IMR-90 (cell line): Measurements from ENCODE around the gene CCDC142. TPM values are rescaled to one million over a fixed set of nuclear protein-coding genes. Genes with fewer than 3 reads are reported as not detected.
A peak's percentile ranks its signal among the peaks of the same experiment; 100 is the strongest.

Source experiments
- ATAC-seq: fragments of 200-7000 bp; cut with Tn5 transposase; 2 replicates; pipeline ENCODE4 v1.9.1; 2020; ENCODE audit warnings: low read depth, mild to moderate bottlenecking, moderate library complexity
- BruUV-seq: library from RNA; stranded (reverse); fragments of 400-500 nt; replicated peaks from 2 replicates; lab custom pipeline; 2021; lab: Mats Ljungman, UMichigan
- CTCF ChIA-PET: fragments of 300-600 bp; formaldehyde crosslinking; extraction: SDS; loops from one replicate; lab custom pipeline; 2021; ENCODE audit warnings: antibody characterized with exemption; lab: Yijun Ruan, JAX
- POLR2A ChIA-PET: fragments of 300-600 bp; sonication (Branson Sonifier 250); formaldehyde crosslinking; loops from one replicate; lab custom pipeline; 2022; ENCODE audit warnings: antibody characterized with exemption; ENCODE audit not compliant: unreplicated experiment; lab: Charles Lee
- DNase-seq: peaks from one replicate; pipeline ENCODE4 v3.0.0; 2013
- H2AFZ ChIP-seq: replicated peaks from 2 replicates; pipeline ENCODE3; 2013; ENCODE audit warnings: low read length, mild to moderate bottlenecking; ENCODE audit not compliant: poor library complexity
- H2AK5ac ChIP-seq: 2 replicates; pipeline ENCODE4 v1.6.1; 2013; ENCODE audit warnings: low read depth, low read length, inconsistent platforms
- H2AK9ac ChIP-seq: replicated peaks from 2 replicates; pipeline ENCODE3; 2013; ENCODE audit warnings: mild to moderate bottlenecking, low read depth, low read length, moderate library complexity; ENCODE audit not compliant: poor library complexity
- H2BK120ac ChIP-seq: 2 replicates; pipeline ENCODE4 v1.6.1; 2013; ENCODE audit warnings: low read depth, low read length, inconsistent platforms
- H2BK15ac ChIP-seq: 3 replicates; pipeline ENCODE4 v1.6.1; 2013; ENCODE audit warnings: low read depth, low read length, inconsistent platforms
- H2BK20ac ChIP-seq: 2 replicates; pipeline ENCODE4 v1.6.1; 2013; ENCODE audit warnings: low read depth, mild to moderate bottlenecking, inconsistent platforms, low read length, moderate library complexity
- H2BK5ac ChIP-seq: 2 replicates; pipeline ENCODE4 v1.6.1; 2013; ENCODE audit warnings: mild to moderate bottlenecking, low read depth, low read length, inconsistent platforms; ENCODE audit not compliant: poor library complexity, severe bottlenecking
- H3K14ac ChIP-seq: replicated peaks from 2 replicates; pipeline ENCODE4 v1.6.1; 2013; ENCODE audit warnings: low read depth, low read length, inconsistent platforms
- H3K18ac ChIP-seq: 2 replicates; pipeline ENCODE4 v1.6.1; 2013; ENCODE audit warnings: low read depth, low read length, control low read depth
- H3K23ac ChIP-seq: 2 replicates; pipeline ENCODE4 v1.6.1; 2013; ENCODE audit warnings: low read depth, low read length, inconsistent platforms
- H3K27ac ChIP-seq: 2 replicates; pipeline ENCODE4 v1.5.1; 2013; ENCODE audit warnings: mild to moderate bottlenecking, control low read depth, low read length; ENCODE audit not compliant: insufficient read depth
- H3K27me3 ChIP-seq: 2 replicates; pipeline ENCODE4 v1.6.1; 2013; ENCODE audit warnings: low read length; ENCODE audit not compliant: control insufficient read depth, insufficient read depth
- H3K36me3 ChIP-seq: 2 replicates; pipeline ENCODE4 v1.6.1; 2013; ENCODE audit warnings: low read length, mixed read lengths; ENCODE audit not compliant: control insufficient read depth, insufficient read depth
- H3K4ac ChIP-seq: 2 replicates; pipeline ENCODE4 v1.6.1; 2013; ENCODE audit warnings: low read depth, low read length, inconsistent platforms
- H3K4me1 ChIP-seq: 2 replicates; pipeline ENCODE4 v1.6.1; 2013; ENCODE audit warnings: low read length, mixed read lengths; ENCODE audit not compliant: control insufficient read depth, insufficient read depth
- H3K4me2 ChIP-seq: 2 replicates; pipeline ENCODE4 v1.6.1; 2013; ENCODE audit warnings: low read depth, mild to moderate bottlenecking, control low read depth, low read length, moderate library complexity
- H3K4me3 ChIP-seq: 2 replicates; pipeline ENCODE4 v1.5.1; 2013; ENCODE audit warnings: low read depth, mild to moderate bottlenecking, control low read depth, low read length, moderate library complexity; ENCODE audit not compliant: insufficient read depth
- H3K56ac ChIP-seq: 2 replicates; pipeline ENCODE4 v1.6.1; 2013; ENCODE audit warnings: low read length, inconsistent platforms; ENCODE audit not compliant: insufficient read depth; ENCODE audit errors: extremely low read depth
- H3K79me1 ChIP-seq, 2 experiments: 2 replicates each; pipeline ENCODE4 v1.6.1; 2013; ENCODE audit warnings: low read length in 2 of 2, inconsistent platforms in 1 of 2, low read depth in 1 of 2
- H3K9ac ChIP-seq: 2 replicates; pipeline ENCODE4 v1.6.1; 2013; ENCODE audit warnings: low read depth, low read length, control low read depth
- H3K9me1 ChIP-seq: 2 replicates; pipeline ENCODE4 v1.6.1; 2013; ENCODE audit warnings: low read length, inconsistent platforms; ENCODE audit not compliant: insufficient read depth
- H3K9me3 ChIP-seq: 2 replicates; pipeline ENCODE4 v1.6.1; 2013; ENCODE audit warnings: low read length; ENCODE audit not compliant: control insufficient read depth, insufficient read depth
- H4K20me1 ChIP-seq: 2 replicates; pipeline ENCODE4 v1.6.1; 2013; ENCODE audit warnings: low read length, inconsistent platforms; ENCODE audit not compliant: insufficient read depth
- H4K5ac ChIP-seq: 2 replicates; pipeline ENCODE4 v1.6.1; 2013; ENCODE audit warnings: mild to moderate bottlenecking, low read depth, low read length, control low read depth
- H4K8ac ChIP-seq, 2 experiments: 2 replicates each; pipeline ENCODE4 v1.6.1; 2013; ENCODE audit warnings: low read depth in 2 of 2, low read length in 2 of 2, control low read depth in 1 of 2, inconsistent platforms in 1 of 2
- H4K91ac ChIP-seq: 2 replicates; pipeline ENCODE4 v1.6.1; 2013; ENCODE audit warnings: low read depth, low read length, inconsistent platforms; ENCODE audit not compliant: insufficient read depth
- BHLHE40 ChIP-seq: fragments of 150-350 bp; IDR thresholded peaks from 2 replicates; pipeline ENCODE4 v1.6.1; 2016; ENCODE audit warnings: mild to moderate bottlenecking, low read depth, low read length
- CEBPB ChIP-seq: IDR thresholded peaks from 2 replicates; pipeline ENCODE4 v1.6.1; 2012; ENCODE audit warnings: low read depth, low read length, improper control_type of control experiment
- MAZ ChIP-seq: IDR thresholded peaks from 2 replicates; pipeline ENCODE4 v1.6.1; 2012; ENCODE audit warnings: low read depth, mild to moderate bottlenecking, low read length, improper control_type of control experiment, moderate library complexity, borderline replicate concordance
- WGBS, 2 experiments: methylation state at CpG; one replicate each; pipeline versions ENCODE4 v1.1.5 to v1.1.7; 2013; ENCODE audit warnings: missing lambda C conversion rate in 2 of 2; ENCODE audit not compliant: insufficient read length in 1 of 2; ENCODE audit errors: extremely low coverage in 2 of 2; 5-methylcytosine and 5-hydroxymethylcytosine counted together
- dilution Hi-C: fragments of 300-500 bp; cut with HindIII; formaldehyde crosslinking; loops from one replicate; pipeline ENCODE4 v1.14.3; 2018; ENCODE audit warnings: low sequenced_read_pairs; ENCODE audit not compliant: unreplicated experiment
- in situ Hi-C: fragments of 300-500 bp; cut with MboI; formaldehyde crosslinking; loops from 3 replicates; pipeline ENCODE4 v1.14.3; 2019; ENCODE audit warnings: low sequenced_read_pairs, inconsistent platforms, mixed read lengths
- intact Hi-C: fragments of 100-400 bp; cut with micrococcal nuclease; formaldehyde crosslinking; loops from 2 replicates; pipeline ENCODE4 v1.10.0; 2022
- polyA plus RNA-seq, 3 experiments: library from polyadenylated mRNA; depleted of rRNA; stranded (reverse); fragments of >200 nt; gene quantifications; 2 replicates each; pipeline ENCODE4 v1.2.3, GENCODE V29; 2012; ENCODE audit warnings: low replicate concordance in 1 of 3
- total RNA-seq: library from RNA; depleted of rRNA; stranded (reverse); fragments of >200 nt; gene quantifications from 2 replicates; pipeline ENCODE4 v1.2.3, GENCODE V29; 2012
- TF ChIP-seq, protein P1 (sequence below): fragments of 150-350 bp; IDR thresholded peaks from 2 replicates; pipeline ENCODE4 v1.6.1; 2017; ENCODE audit warnings: mild to moderate bottlenecking, antibody characterized with exemption, low read length, low read depth

CCDC142 gene
- total and polyA plus RNA-seq, 2 of the 4 experiments (the other 2 are of a cell fraction): 8.4 to 14.0 TPM

DNA sequence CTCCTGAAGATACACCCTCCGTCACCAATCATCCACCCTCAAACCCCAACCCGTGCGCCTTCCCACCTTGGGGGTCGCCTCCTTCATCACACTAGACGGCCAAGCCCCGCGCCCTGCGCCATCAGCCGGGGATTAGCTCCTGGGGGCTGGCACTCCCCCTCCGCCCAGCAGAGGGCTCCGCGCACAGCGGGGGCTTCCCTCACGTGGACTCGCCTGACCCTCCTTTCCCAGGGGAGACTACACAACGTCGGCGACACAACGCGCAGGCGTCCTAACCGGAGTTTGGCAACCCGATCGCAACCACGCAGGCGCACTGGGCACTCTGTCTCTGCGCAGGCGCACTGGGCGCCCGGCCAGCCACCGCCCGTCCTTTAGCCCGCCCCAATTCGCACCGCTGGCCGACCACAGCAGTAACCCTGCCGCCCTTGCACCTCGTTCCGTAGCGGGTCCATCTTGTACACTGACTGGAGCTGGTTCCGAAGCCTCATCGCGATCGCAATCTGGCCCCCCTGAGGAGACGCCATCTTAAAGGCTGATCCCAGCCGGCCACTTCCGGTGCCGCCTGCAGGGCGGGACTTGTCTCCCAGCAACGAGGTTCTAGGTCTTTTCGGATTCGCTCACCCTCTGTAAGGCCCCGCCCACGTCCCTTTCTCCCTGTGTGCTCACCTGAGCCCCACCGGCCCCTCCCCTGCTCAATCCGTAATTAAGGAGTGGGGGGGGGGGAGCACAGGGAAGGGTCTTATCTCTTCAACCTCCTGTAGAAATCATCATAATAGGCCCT is 24.5 kb upstream of the CCDC142 start, which contains the start of gene PCGF1 (continued):
- 0 out of 2 replicates have a peak, but pooled peaks have one; percentile 30 for TF ChIP-seq MAZ
- peak; percentile 72 for TF ChIP-seq BHLHE40

- Histone ChIP-seq H3K36me3 (peaks cover 16% of the 10 kb centered on the region), H4K91ac (no peak overlapping the region), H4K20me1 (no peaks in the 10 kb centered on the region), H3K9me3 (no peaks in the 10 kb centered on the region), H2BK5ac (no peak overlapping the region), H2AK5ac (peak overlapping the region; percentile 44), H3K9me1 (peaks cover 9% of the 10 kb centered on the region), H3K18ac (no peak overlapping the region), H4K8ac (no peak overlapping the region), H3K14ac (no peak overlapping the region), H3K9ac (no peak overlapping the region), H3K79me1 (peaks cover 12 to 40% of the 10 kb centered on the region in 2 experiments), H2AK9ac (no peak overlapping the region), H3K56ac (no peak overlapping the region), H2BK20ac (no peak overlapping the region), H4K5ac (no peak overlapping the region), H2BK15ac (no peak overlapping the region; the same call in 2 of the 3 replicates), H3K23ac (no peak overlapping the region), H3K4me3 (no peak overlapping the region), H3K4me1 (peaks cover 18% of the 10 kb centered on the region), H3K27me3 (peaks cover 11% of the 10 kb centered on the region), H2BK120ac (no peak overlapping the region), H3K27ac (no peak overlapping the region), H3K4me2 (peak overlapping the region; percentile 43), H3K4ac (no peak overlapping the region), H2AFZ (no peak overlapping the region)
- intact Hi-C loops: loop anchor here (2.0 kb wide), 1 partner anchor 49 kb away; the partner anchor contains the start of gene DOK1
- no peak for ATAC-seq
- no peak for TF ChIP-seq CEBPB
- TF ChIP-seq, protein P1, sequence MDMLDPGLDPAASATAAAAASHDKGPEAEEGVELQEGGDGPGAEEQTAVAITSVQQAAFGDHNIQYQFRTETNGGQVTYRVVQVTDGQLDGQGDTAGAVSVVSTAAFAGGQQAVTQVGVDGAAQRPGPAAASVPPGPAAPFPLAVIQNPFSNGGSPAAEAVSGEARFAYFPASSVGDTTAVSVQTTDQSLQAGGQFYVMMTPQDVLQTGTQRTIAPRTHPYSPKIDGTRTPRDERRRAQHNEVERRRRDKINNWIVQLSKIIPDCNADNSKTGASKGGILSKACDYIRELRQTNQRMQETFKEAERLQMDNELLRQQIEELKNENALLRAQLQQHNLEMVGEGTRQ: no peak
- in situ Hi-C loops: no loop called here
- ChIA-PET CTCF (interaction anchor here (0.7 kb wide), 1 partner anchor 15 kb away, joined by 3 read pairs; no protein-coding TSS in a partner anchor), POLR2A (interaction anchor here (0.6 kb wide), 2 partner anchors 12 to 33 kb away, joined by 4 to 7 read pairs; no protein-coding TSS in a partner anchor)
- no peak for DNase-seq
- dilution Hi-C loops: no loop called here
- WGBS, 2 experiments: 96% methylated on average over 4 of the region's 14 CpGs; no CpG with 5 or more reads in 1 of the 2 experiments
- BruUV-seq: no TSS peak
These were observed 22.8 kb upstream of the CCDC142 start for GRCh38 chr2:74505448-74506246.
